ENCODE data around the gene FSTL1.

The FSTL1 gene

GRCh38 chr3:120468635-120469295 lies 18.0 kb upstream of the FSTL1 start:
- DNase-seq, result no peak

GRCh38 chr3:120462409-120462959 lies 11.7 kb upstream of the FSTL1 start:
- DNase-seq, result no peak

GRCh38 chr3:120461416-120461815 lies 10.6 kb upstream of the FSTL1 start:
- no peak for DNase-seq

GRCh38 chr3:120460862-120461261 lies 10.1 kb upstream of the FSTL1 start:
- no peak for DNase-seq

- no peak for DNase-seq
These were observed 9.5 kb upstream of the FSTL1 start for GRCh38 chr3:120460181-120460790.

- DNase-seq, result no peak
These were observed 8.4 kb upstream of the FSTL1 start for GRCh38 chr3:120459196-120459595.

GRCh38 chr3:120457827-120458226 lies 7.0 kb upstream of the FSTL1 start:
- DNase-seq, result no peak

GRCh38 chr3:120454076-120454689 lies 3.4 kb upstream of the FSTL1 start:
- no peak for DNase-seq

- no peak for DNase-seq
These were observed 2.0 kb upstream of the FSTL1 start for GRCh38 chr3:120452816-120453215.

GRCh38 chr3:120451806-120452205 lies 1.0 kb upstream of the FSTL1 start:
- no peak for DNase-seq

GRCh38 chr3:120451272-120451761 lies 525 bp upstream of the FSTL1 start:
- DNase-seq, result peak; percentile 8

GRCh38 chr3:120449701-120450599 lies 842 bp downstream of the FSTL1 start:
- peak; percentile 12 for DNase-seq

- DNase-seq, result no peak
These were observed 1.5 kb downstream of the FSTL1 start for GRCh38 chr3:120449251-120449650.

GRCh38 chr3:120448756-120449155 lies 2.0 kb downstream of the FSTL1 start:
- no peak for DNase-seq

GRCh38 chr3:120446891-120447668 lies 3.7 kb downstream of the FSTL1 start:
- DNase-seq, result no peak

GRCh38 chr3:120445654-120446053 lies 5.1 kb downstream of the FSTL1 start:
- DNase-seq, result no peak

GRCh38 chr3:120443626-120444123 lies 7.1 kb downstream of the FSTL1 start:
- DNase-seq, result no peak

GRCh38 chr3:120442975-120443517 lies 7.7 kb downstream of the FSTL1 start:
- no peak for DNase-seq

- DNase-seq, result no peak
These were observed 9.0 kb downstream of the FSTL1 start for GRCh38 chr3:120441776-120442175.

- no peak for DNase-seq
These were observed 10.0 kb downstream of the FSTL1 start for GRCh38 chr3:120440762-120441161.

GRCh38 chr3:120440001-120440703 lies 10.6 kb downstream of the FSTL1 start:
- DNase-seq, result no peak

Data from activated gamma-delta T cell (primary cell).